ENCODE data around the gene ZNF239.

GRCh38 chr10:43595739-43596298 is 21.4 kb upstream of the ZNF239 start:
- TF ChIP-seq CTCF (conservative IDR thresholded peaks at IDR 0.05) (no peak), EZH2 (IDR thresholded peaks at IDR 0.05; ENCODE audit: low read depth) (no peak)

All from PC-9 (cell line).